IPS-NIHi7 (cell line): ENCODE data around the gene POU3F4.

Source experiments
- DNase-seq: peaks from one replicate; pipeline ENCODE4 v3.0.0; 2012; ENCODE audit warnings: mixed read lengths; ENCODE audit errors: extremely low spot score

The POU3F4 gene

DNA sequence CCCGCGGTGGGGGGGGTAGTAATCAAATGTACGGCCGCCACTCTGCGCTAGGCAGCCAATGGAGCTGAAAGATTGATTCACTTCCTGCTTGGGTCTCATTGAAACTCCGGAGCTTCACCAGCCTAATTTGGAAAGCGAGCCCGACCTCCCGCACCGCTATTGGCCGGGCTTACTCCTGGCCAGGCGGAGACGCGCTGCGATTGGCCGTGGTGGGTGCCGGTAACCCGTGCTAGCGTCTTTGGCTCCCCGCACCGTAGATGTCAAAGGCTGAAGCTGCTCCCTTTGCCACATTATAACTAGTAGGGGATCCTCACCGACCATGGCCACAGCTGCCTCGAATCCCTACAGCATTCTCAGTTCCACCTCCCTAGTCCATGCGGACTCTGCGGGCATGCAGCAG lies at the start of gene POU3F4:
TSS of gene POU3F4 (plus strand) at position 285 of the 400 bp plus-strand sequence. CDS start at position 320, 35 bp downstream.
- no peak for DNase-seq

- peak; percentile 3 for DNase-seq
Observed at GRCh38 chrX:83469551-83469950, 38.5 kb upstream of the POU3F4 start.

DNA sequence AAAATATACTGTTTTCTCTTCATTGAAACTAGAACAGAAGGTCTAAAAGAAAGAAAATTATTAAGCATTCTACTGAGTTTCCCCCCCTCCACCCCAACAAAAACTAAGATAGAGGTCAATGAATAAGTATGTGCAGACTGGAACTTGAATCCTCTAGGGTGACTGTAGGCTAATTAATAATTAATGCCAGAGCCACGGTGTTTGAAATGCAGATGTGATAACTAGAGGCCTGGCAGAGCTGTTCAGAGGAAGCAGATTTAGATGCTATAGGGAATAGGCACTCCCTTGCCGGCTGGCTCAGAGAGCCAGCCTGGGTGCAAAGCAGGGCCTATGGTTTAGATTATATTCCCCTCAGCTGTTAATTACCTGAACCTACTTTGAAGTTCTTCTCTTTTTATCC lies 12.2 kb upstream of the POU3F4 start:
- no peak for DNase-seq

DNA sequence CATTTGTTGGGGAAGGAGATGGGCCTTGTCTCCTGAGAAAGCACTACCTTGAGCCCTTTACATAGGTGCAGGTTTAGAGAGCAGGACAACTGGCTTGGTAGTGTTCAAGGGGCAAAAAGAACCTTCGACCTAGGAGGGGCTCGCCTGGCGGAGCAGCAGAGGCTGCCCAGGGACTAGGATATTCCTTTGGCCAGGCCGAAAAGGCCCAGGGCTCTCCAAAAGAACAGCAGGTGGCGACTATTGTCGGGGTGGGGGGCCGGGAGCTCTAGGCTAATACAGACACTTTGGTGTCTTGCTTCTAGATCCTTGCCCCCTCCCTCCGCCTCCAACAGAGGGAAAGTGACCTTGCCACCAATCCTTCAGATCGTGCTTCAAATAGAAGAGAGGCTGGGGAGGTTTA lies 7.1 kb upstream of the POU3F4 start:
- no peak for DNase-seq

DNA sequence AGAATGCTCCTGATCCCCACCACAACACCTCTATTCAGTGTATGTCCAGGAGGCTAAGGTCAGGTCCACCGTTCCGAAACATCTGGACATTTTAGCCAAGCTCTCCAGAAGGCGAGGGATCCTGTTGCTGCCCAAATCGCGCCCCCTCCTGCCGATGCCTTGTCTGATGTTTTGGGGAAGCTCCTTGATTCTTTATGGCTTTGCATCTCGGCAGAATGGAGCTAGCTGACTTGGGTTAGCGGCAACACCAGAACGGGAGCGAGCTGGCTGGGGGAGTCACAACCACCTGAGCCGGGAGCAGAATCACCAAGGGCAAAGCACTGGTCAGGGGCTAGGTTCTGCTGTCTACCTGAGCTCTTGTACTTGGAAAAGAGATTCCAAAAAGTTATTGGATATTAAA lies 6.6 kb upstream of the POU3F4 start:
- no peak for DNase-seq

DNA sequence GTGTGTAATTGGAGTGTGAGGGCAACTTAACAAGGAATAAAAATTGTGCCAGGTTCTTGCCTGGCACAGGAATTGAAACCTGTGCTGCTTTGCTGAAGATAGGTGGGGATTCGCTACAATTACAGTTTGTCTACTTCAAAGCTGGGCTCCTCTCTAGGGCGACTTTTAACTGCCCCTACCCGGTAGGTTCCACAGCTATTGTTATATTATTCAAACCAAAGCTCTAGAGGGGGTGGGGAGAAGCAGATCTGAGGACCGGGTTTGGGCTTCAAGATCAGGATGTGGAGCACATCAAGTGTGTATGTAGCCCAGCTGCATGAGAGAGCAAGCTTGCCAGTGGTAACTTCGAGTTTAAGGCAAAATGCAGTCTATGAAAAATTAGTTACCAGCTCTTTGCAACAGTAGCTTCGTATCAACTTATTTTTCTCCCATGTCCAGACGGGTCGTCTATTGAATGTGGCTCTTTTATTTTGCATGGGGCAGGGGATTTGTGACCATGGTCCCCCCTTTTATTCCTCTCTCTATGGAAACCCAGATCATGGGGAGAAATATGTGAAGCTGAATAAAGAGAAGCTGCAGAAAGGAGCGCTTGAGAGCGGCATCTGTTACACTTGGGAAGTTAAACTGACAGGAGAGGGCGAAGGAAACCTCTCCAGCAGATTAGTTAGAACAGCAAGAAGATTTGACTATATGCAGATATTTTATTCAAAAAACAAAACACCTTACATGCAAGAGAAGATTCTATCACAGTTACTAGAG lies 3.2 kb upstream of the POU3F4 start:
- DNase-seq: no peak

DNA sequence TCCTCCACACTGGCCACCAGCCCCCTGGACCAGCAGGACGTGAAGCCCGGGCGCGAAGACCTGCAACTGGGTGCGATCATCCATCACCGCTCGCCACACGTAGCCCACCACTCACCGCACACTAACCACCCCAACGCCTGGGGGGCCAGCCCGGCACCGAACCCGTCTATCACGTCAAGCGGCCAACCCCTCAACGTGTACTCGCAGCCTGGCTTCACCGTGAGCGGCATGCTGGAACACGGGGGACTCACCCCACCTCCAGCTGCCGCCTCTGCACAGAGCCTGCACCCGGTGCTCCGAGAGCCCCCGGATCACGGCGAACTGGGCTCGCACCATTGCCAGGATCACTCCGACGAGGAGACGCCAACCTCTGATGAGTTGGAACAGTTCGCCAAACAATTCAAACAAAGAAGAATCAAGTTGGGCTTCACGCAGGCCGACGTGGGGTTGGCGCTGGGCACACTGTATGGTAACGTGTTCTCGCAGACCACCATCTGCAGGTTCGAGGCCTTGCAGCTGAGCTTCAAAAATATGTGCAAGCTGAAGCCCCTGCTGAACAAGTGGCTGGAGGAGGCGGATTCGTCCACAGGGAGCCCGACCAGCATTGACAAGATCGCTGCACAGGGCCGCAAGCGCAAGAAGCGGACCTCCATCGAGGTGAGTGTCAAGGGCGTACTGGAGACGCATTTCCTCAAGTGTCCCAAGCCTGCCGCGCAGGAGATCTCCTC lies 600 bp downstream of the POU3F4 start:
- no peak for DNase-seq

GRCh38 chrX:83509254-83509801 lies 1.2 kb downstream of the POU3F4 start:
- DNase-seq: no peak

DNA sequence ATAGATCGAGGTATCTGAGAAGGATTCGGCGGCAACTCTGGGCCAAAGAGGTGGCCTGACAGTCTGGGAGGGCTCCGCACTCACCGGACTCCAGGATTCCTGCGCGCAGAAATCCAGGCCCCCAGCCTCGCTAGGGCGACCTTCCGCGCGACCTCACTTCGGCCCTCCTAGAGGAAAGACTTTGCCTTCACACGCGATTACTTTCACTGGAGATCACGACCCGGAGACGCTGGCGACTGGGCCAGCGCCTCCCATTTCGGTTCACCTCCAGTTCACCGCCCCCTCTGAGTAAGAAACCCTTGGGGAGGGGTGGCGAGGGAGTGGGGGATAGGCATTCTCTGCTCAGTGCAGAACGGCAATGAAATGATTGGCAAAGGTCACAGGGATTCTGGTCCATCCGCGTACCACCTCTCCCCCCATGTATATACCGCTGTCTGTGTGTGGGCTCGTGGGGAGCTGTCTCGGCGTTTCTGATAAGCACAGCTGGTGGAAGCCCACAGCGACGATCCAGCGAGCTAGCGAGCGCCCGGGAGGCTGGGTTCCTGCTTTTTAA lies 2.5 kb downstream of the POU3F4 start:
- DNase-seq: no peak

DNA sequence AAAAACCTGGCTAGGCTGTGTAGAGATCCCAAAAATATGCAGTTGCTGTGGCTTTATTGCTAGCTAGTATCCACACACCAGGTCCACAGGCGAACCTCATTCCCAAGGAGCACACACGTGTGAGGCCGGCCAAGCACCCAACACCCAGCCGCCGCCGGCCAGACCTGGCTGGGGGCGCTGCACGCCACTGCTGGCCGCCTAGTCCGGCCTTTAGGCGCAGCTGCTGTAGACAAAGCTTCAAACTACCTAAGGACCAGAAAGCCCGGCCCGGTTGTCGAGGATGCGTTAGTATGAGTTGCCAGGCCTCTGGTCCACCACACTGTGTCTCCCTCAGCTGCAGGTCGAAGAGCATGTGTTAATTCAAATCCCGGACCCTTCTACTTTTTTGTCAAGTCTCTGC lies 3.1 kb downstream of the POU3F4 start:
- no peak for DNase-seq

GRCh38 chrX:83512111-83512510 lies 4.0 kb downstream of the POU3F4 start:
- no peak for DNase-seq

- DNase-seq: no peak
Observed at GRCh38 chrX:83516597-83516996, 8.5 kb downstream of the POU3F4 start.

DNA sequence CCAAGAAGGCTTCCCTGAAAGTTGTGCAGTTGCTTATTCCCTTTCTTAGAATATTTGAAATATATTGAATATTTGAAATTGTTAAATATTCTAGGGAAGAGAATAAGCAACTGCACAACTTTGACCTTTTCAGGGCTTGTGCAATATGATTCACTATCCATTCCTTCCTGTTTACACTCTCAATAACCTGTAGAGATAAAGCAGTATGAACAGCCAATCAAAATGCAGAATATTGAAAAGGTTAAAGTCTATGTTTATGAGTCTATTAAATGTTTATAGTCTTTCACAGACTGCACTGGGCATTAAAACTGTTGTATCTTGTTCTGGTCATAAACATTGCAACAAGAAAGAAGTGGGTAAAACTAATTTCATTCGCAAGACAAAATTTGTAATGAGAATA lies 13.8 kb downstream of the POU3F4 start:
- DNase-seq: no peak

GRCh38 chrX:83529950-83530349 lies 21.9 kb downstream of the POU3F4 start:
- no peak for DNase-seq

DNA sequence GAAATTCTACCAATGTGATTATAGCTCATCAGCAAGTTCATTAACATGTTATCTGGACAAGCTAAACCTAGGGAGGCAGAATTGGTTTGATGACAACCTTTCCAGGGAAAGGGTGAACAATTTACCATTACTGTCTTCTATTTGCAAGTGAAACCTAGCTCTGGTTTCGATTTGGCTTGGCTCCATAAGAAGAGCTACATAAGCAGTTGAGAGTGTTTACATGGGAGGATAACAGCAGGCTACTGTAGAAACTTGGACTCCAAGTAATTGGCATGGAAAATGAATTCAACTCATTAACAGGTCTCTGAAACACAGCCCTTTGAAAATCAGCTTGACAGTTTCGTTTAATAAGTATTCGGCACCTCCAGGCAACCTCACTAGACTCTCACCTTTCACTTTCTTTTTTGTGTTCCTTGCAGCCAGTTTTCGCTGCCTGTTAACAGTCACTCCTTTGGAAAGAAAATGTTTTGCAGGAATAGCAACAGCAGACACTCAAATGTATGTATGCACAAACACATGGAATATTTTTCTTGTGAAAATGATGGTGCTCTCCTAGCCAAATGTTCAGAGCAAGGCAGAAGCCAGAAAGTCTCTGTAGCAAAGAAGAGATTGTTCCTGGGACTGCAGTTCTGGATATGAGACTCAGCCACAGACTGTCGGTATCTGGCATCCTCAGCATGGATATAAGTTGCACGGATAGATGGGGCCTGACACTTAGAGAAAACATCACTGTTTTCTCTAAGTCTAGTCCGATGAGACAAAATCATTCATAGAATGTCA lies 27.5 kb downstream of the POU3F4 start:
- no peak for DNase-seq
